GM18498 (cell line): Measurements from ENCODE around the gene LTO1.
"Not testable (repeated sequence)": the region's sequence is repeated elsewhere in the genome, so short reads cannot be mapped to it uniquely, and the experiment has no call there.

Experiments
- ATAC-seq: cut with Tn5 transposase; IDR thresholded peaks from one replicate; pipeline ENCODE4 v1.9.1; 2021; ENCODE audit warnings: mild to moderate bottlenecking, moderate library complexity; ENCODE audit not compliant: unreplicated experiment

LTO1 gene

DNA sequence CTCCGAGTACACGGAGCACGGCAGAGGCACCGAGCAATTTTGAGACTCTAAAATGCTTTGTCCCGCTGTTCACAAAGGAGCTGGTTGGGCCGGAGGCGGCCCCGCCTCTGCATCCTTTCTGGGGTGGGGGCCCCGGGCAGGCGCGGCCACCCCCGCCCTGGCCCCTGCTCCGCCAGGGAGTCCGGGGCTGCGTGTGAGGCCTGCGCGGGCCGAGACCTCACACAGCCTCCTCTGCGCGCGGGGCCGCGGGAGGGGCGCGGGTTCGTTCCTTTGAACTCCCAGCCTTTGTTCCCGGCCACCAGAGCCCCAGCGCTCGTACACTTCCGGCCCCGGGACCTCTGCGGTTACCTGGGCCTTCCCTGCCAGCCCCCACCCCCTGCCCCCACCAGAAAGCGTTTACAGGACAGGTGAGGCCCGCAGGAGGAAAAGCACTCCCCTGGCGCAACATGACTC, 27.1 kb upstream of the LTO1 start:
- no peak for ATAC-seq

DNA sequence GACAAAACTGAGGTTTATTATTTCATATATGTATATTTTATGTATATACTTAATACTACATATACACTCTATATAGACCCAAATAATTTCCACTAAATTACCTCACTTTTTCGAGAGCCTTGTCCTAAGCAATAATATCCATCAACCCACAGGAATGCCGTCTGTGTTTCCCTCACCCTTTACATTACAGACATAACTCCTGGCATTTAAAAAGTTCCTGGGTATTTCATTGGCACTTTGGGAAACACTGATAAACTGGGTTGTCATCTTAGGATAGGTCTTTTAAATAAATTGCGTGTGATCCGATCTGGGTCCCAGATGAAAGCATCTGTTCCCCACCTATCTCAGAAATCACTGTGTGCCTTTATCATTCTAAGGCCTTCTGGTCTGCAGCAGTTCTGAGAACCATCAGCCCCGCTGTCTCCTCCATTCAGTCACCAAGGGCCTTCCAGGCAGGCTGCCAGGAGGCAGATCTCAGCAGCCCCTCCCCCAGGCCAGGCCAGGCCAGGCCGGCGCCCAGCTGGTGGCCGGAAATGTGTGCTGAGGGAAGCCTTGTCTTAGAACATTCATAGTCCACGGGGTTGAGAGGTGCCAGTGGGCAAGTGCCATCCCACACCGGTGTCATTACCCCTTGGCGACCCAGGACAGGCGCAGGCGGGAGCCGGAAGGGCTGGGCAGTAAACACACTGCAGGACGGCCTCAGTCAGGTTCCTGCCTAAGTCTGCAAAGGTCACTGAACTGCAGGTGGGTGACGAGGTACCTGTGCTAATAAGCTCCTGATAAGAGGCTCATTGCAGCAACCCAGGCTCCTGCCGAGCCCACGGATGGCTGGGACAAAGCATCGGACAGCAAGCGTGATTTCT, 25.4 kb upstream of the LTO1 start:
- no peak for ATAC-seq

DNA sequence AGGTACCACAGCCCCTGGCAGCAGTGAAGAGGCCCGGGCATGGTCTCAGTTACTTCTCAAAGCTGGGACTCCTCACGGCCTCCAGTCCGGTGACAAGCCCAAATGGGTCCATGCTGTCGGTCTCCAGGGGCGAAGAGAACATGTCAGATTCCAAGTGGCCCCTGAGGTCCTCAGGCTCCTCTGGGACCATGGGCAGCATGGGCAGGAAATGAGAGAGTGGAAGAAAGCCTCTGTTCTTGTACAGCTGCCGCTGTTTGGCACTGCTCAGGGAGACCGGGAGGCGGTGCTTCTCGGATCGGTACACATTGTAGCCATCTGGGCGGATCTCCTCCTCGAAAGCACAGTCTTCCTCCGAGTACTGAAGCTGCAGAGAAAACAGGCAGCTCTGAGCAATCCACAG, 24.1 kb upstream of the LTO1 start:
- ATAC-seq = no peak

DNA sequence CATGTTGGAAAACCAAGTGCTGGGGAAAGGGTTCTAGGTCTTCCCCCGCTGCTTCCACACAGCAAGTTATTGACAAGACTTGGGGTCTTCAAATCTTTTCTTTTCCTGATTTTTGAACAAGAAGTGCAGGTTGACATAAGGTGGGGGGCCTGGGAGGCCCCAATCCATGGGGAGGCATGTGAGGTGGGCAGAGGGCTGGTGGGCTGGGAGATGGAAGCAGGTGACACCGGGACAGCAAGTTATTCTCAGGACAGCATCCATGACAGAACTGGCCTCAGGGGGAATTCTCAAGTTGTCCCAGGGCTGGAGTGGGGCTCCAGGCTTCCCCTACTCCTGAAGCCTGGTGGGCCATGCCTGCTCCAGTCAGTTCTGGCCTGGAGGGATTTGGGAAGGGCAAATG, 23.2 kb upstream of the LTO1 start:
- ATAC-seq = no peak

DNA sequence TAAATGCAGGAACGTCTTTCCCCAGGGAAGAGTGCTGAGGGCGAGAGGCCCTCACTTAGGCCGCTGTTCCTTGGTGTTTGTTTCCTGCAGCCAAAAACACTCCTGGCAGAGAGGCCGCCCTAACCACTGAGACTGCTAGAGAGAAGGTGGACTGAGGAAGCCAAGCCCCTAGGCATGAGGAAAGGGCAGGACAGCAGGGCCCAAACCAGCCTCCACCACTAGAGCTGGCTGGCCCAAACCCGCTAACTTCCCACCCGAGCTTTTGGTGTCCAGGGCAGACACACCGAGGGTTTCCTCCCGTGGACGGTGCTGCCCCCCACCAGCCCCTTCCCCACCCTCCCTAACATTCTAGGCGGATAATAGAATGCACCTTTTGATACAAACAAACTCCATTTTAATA, 22.7 kb upstream of the LTO1 start:
- ATAC-seq = no peak

DNA sequence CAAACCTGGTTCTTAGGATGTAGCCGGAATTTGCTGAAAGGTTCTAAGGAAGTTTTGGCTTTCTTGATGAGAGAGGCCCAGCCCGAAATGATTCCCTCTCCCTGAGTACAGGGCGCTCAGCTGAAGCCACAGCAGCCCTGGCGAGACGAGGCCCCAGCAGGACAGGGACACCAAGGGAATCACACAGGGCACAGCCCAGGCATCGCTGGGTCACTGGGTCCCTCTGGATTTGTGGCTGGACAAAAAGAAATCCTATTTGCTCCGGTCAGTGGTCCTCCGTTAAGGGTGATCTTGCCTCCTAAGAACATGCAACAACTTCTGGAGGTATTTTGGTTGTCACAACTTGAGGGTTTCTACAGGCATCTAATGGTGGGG, 22.3 kb upstream of the LTO1 start:
- ATAC-seq = no peak

DNA sequence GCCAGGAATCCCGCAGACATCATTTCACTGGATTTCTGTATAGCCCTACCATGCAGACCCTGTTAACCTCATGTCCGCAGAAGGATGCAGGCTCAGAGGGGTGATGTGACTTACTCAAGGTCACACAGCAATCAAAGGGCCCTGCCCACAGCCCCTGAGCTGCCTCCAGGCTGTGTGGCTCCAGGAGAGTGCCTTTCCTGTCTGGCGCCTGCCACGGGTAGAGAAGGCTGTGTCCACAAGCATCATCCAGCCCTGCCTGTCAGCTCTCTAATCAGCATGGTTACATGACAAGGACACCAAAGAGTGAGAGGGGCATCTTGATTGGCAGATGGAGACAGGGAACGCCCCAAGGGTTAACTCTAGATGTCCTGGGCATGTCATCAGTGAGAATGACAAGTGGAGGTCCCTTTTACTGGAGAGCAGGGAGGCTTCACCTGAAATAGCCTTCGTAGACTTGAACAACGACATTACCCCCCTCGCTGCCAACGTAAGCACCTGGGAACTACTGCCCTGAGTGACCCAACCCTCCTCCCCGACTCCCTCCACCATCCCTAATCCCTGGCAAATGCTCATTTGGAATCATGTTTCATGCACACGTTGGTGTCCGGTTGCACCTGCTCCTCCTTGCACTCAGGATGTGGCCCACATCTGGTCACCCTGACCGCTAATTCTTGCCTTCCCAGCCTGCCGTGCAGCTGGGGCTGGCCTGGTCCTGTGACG, 21.8 kb upstream of the LTO1 start:
- ATAC-seq = no peak

DNA sequence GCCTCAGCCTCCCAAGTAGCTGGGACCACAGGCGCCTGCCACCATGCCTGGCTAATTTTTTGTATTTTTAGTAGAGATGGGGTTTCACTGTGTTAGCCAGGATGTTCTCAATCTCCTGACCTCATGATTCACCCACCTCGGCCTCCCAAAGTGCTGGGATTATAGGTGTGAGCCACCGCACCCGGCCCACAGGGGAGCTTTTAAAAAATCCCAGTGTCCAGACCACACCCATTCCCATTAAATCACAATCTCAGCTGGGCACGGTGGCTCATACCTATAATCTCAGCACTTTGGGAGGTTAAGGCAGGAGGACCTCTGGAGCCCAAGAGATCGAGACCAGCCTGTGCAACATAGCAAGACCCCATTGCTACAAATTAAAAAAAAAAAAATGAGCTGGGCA, 20.8 kb upstream of the LTO1 start:
- not testable (repeated sequence) for ATAC-seq

DNA sequence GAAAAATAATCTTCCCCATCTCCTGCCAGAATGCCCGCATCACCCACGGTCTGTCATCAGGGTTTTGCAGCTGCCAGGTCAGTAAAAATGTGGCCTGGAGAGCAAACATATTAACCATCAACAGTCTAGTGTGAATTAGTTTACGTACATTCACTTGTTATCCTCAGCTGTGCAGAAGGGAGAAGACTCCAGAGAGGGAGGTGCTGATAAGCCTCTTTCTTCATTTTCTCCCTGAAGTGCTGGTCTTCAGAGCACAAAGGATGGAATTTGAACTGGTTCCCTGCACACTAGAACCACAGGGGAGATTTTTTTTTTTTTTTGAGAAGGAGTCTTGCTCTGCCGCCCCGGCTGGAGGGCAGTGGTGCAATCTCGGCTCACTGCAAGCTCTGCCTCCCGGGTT, 20.4 kb upstream of the LTO1 start:
- ATAC-seq = no peak

DNA sequence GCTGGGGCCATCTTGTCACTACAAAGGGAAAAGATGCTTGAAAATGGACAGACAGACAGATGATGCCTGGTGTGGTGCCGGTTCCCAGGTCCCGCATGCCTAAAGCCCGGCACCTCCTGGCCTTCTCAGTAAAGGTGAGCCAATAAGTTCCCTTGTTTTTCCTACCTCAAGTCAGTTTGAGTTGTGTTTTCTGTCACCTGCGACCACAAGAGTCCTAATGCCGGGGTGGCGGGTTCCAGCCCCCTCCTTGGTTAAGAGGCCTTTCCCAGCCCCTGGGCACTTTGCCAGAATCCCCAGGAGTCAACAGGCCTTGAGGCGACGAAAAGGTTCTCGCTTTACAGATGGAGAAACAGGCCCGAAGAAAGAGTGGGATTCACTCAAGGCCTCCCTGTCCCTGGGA, 19.6 kb upstream of the LTO1 start:
- no peak for ATAC-seq

DNA sequence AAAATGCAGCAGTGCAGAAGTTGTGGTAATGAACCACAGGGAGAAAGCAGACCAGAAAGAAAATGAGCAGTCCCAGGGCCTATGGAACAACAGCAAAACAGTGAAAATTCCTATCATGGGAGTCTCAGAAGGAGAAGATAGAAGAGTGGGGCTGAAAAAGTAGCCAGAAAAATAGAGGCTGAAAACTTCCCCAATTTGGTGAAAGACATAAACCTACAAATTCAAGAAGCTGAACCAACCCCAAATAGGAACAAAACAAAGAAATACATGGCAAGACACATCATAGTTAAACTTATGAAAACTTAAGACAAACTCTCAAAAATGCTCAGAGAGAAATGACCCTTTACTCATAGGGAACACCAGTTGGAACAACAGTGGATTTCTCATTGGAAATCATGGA, 17.3 kb upstream of the LTO1 start:
- ATAC-seq = no peak

DNA sequence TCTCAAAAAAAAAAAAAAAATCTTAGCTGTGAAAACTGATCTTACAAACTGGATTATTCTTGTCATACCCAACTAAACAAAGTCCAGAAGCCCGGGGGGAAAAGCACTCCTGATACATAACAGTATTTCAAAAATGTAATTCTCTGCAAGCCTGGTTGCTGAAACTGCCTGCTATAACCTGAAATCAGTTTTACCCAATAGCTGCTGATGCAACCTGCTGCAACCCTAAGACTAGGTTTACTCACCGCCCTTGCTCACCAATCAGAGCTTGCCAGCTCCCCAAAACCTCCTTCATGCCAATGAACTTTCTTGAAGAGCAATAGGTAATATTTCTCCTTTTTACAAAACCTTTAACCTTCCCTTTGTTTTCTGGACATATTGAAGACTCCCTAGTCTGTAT, 16.3 kb upstream of the LTO1 start:
- no peak for ATAC-seq

DNA sequence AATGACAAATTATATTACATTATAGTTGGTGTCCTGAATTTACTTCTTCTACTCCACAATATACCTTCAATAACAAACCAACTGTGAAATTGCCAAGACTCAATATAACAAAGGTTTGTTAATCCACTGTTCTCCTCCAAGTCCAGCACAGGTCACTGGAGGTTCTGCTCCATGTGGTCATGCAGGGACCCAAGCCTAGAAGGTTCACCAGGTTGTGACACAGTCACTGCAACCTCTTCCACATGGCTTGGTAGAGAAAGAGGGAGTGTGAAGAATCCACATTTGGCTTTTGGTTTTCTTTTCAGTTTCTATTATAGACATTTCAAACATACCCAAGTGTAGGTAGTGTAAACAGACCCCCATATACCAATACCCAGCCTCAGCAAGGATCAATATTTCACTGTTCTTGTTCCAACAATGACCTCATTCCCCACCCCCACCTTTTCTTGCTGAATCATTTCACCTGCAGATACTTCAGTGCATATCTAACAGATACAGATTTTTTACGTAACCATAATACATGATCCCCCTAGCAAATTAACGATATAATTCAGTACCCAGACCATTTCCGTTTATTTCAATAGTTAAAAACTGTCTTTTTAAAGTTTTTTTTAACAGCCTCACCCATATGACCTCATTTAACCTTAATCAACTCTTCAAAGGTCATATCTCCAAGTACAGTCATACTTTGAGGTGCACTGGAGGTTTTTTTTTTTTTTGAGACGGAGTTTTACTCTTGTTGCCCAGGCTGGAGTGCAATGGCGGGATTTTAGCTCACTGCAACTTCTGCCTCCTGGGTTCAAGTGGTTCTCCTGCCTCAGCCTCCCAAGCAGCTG, 14.5 kb upstream of the LTO1 start:
- ATAC-seq = no peak

DNA sequence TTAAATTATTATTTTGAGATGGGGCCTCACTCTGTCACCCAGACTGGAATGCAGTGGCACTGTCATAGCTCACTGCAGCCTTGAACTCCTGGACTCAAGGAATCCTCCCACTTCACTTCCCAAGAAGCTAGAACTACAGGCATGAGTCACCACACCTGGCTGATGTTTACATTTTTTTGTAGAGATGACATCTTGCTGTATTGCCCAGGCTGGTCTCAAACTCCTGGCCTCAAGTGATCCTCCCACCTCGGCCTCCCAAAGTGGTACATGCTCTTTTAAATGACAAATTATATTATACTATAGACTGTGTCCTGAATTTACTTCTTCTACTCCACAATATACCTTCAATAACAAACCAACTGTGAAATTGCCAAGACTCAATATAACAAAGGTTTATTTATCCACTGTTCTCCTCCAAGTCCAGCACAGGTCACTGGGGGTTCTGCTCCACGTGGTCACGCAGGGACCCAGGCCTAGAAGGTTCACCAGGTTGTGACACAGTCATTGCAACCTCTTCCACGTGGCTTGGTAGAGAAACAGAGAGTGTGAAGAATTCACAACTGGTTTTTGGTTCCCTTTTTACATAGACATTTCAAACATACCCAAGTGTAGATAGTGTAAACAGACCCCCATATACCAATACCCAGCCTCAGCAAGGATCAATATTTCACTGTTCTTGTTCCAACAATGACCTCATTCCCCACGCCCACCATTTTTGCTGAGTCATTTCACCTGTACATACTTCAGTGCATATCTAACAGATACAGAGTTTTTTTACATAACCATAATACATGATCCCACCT, 13.0 kb upstream of the LTO1 start:
- ATAC-seq = not testable (repeated sequence)

DNA sequence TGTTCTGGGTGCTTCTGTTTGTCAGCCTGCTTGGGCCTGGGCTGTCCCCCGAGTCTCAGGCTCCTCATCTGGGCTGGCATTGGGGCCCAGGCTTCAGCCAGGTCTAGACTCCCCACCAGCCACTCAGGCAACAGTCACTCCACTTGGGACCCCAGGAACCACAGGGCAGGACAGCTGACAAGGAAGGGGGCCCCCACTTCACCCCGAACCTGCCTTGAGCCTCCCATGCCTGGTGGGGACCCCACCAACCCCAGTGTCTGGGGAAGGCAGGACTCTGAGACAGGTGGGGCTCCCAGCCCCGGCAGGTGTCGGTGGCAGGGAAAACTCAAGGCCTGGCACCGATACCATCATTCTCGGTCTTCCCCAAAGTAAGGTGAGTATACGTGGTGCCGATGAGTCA, 11.7 kb upstream of the LTO1 start:
- no peak for ATAC-seq

DNA sequence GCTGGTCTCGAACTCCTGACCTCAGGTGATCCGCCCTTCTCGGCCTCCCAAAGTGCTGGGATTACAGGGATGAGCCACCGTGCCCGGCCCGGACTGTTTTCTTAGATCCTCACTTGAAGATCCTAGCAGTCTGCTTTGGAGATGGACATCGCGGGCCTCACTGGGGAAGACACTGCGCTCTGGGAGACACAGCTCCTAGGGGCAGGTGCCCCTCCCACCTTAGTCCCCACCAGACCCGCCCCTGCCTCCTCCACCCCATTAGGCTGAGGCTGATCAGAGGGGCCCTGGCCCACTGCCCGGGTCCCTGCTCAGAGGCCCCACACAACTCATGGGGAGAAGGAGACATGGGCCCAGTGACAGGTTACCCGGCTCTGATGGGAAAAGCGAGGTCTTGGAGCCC, 11.3 kb upstream of the LTO1 start:
- no peak for ATAC-seq

DNA sequence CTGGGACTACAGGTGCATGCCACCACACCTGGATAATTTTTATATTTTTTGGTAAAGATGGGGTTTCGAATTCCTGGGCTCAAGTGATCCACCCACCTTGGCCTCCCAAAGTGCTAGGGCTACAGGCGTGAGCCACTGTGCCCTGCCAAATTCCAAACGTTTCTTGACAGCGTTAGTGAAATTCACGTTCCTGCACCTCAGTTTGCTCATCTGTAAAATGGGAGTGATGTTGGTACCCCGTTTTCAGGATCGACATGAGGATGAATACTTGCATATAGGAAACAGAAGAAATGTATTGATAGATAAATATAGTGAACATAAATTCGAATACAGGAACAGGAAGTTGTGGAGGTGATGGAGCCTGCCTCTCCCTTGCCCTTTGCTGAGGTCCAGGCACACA, 10.2 kb upstream of the LTO1 start:
- no peak for ATAC-seq

DNA sequence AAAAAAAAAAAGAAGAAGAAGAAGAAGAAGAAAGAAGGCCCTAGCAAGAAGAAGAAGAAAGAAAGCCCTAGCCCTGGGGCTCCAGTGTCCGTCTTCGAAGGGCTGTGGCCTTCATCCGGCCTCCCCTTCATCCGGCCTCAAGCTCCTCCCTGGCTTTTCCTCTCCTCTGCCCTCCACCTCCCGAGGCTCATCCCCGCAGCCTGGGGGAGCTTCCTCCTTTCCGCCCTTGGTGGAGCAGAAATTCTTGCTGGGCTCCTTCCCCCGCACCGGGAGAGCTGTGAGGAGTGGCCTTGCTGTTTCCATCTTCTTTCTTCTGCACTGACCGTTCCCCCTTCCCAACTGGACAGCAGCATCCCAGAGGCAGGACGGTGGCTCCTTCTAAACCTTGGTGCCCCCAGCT, 9.5 kb upstream of the LTO1 start:
- no peak for ATAC-seq

DNA sequence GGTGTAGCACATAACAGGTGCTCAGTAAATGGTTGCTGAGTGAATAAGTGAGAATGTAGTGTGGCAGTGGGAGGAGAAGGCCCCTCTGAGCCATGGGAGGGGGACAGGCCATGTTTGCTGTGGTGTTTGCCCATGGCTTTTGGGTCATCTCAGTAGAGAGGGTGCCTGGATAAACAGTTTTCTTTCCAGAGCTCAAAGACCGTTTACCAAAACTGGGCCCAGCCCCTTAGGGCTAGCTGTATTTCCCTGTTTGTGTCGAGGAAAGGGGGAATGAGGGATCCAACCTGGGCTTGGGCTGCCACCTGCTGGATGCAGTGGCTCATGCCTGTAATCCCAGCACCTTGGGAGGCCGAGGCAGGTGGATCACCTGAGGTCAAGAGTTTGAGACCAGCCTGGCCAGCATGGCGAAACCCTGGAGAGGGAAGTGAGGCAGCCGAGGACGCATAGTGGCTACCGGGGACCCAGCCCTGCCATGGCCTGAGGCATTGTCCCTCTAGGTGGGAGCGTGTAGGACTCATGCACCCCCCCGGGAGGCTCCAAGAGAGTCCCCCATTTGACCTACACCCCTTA, 8.7 kb upstream of the LTO1 start:
- ATAC-seq = no peak

DNA sequence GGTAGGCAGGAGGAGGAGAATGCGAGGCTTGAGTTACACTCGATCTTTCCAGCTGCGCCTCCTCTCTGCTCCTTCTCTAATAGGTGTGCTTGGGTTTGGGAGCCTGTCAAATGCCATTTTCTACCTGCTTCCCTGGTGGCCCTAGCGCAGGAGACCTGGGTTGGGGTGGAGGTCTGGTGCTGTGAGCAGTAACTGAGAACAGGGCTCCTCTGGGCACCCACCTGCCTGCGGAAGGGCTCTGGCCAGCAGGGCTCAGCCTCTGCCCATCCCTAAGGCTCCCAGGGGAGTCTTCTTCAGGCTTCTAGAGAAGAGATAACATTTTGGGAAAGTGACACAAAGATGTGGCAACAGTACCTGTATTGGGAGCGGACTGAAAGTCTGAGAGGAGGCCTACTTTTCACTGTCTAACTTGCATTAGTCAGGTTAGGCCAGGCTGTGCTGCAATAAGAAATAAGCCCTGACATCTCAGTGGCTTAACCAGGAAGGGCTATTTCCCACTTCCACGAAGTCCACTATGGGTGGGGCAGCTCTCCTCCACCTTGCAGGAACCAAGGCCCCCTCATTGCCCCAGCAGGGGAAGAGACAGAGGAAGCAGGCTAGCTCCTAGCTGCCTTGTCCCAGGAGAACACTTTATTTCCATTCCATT, 7.7 kb upstream of the LTO1 start:
- ATAC-seq = no peak
